SU-DHL-6 (cell line): ENCODE measurements around the gene SNX10.

Source experiments
- CTCF ChIP-seq: fragments of 200-600 bp; sonication (generic); IDR thresholded peaks from one replicate; pipeline ENCODE4 v1.5.1; 2017; ENCODE audit warnings: antibody characterized with exemption, mild to moderate bottlenecking, low read length, moderate library complexity; ENCODE audit not compliant: insufficient read depth, poor library complexity, severe bottlenecking
- EZH2phosphoT487 ChIP-seq: fragments of 200-600 bp; sonication (generic), shearing (Covaris generic); conservative IDR thresholded peaks from 2 replicates; pipeline ENCODE4 v1.6.1; 2018; ENCODE audit warnings: mild to moderate bottlenecking, antibody characterized with exemption, low read length, moderate library complexity, mixed read lengths

- TF ChIP-seq CTCF (no peak), EZH2phosphoT487 (no peak)
Measured at GRCh38 chr7:26331113-26331512, 39.5 kb downstream of the SNX10 start.
